ENCODE data around the gene ADCY6. TPM values are rescaled to one million over a fixed set of nuclear protein-coding genes. Genes with fewer than 3 reads are reported as not detected.

ADCY6 gene
- polyA plus RNA-seq, 1 experiment = 37.9 TPM

DNA sequence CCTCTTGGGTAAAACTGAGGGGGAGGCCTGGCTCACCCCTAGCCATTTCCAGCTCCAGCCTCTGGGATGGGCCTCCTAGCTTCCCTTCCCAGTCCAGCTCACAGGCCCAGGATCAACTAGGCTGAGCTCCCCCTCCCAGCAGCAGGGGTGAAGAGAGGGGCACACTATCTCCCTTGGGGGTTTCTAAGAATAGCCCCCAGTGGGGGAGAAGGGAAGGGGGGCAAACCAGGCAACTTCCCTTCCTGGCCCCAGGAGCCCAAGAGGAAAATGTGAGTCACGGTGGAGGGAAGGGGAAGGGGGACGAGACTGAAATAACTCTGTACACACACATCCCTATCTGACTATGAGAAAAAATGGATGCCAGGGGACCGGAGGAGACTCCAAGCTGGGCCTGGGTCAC is 9.0 kb downstream of the ADCY6 start:
- ChIA-PET CTCF (interaction anchor here (1.1 to 1.9 kb wide), 5 partner anchors 13 to 35 kb away, joined by 3 to 8 read pairs (median 4); no protein-coding TSS in a partner anchor), POLR2A (no interaction called here)
- peaks cover 23% of the 10 kb centered on the region for H3K36me3 ChIP-seq (ENCODE audit: control insufficient read depth, insufficient read depth, low read length)
- peak; percentile 19 for DNase-seq (ENCODE audit: low read depth)
- no peak for TF ChIP-seq CTCF (IDR thresholded peaks at IDR 0.05; ENCODE audit: insufficient read depth, low read depth, low read length)
- no peak overlapping the region for H3K4me3 ChIP-seq (ENCODE audit: low read depth, low read length)
- no peaks in the 10 kb centered on the region for H3K27me3 ChIP-seq (ENCODE audit: control insufficient read depth, insufficient read depth, low read length)

GRCh38 chr12:48777501-48778400 is 11.1 kb downstream of the ADCY6 start:
- Histone ChIP-seq H3K36me3 (ENCODE audit: control insufficient read depth, insufficient read depth, low read length) (peaks cover 40% of the 10 kb centered on the region), H3K4me3 (ENCODE audit: low read depth, low read length) (no peak overlapping the region), H3K27me3 (ENCODE audit: control insufficient read depth, insufficient read depth, low read length) (no peaks in the 10 kb centered on the region)
- CTCF ChIA-PET = interaction anchor here (0.8 kb wide), 1 partner anchor 17 kb away, joined by 4 read pairs; no protein-coding TSS in a partner anchor
- TF ChIP-seq CTCF (IDR thresholded peaks at IDR 0.05; ENCODE audit: insufficient read depth, low read depth, low read length) = no peak
- DNase-seq (ENCODE audit: low read depth) = no peak
- POLR2A ChIA-PET = no interaction called here

DNA sequence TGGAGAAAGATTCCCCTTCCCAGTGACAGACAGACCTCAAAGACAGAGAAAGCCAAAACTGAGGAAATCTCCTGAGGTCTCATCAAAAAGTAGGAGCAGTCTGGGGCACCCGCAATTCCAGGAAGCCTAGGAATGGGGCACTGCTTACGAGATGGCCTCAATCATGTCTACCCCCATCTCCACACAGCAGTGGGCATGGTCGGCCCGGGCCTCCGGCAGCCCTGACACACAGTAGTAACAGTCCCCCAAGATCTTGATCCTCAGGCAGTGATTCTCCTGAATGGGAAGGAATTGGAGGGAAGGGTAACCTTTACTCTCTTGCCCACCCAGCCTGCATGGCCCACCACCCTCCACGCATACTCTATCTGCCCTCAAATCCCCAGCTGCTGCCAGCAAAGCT is 11.9 kb downstream of the ADCY6 start:
- POLR2A ChIA-PET = no interaction called here
- H3K36me3 ChIP-seq (ENCODE audit: control insufficient read depth, insufficient read depth, low read length) = peaks cover 39% of the 10 kb centered on the region

DNA sequence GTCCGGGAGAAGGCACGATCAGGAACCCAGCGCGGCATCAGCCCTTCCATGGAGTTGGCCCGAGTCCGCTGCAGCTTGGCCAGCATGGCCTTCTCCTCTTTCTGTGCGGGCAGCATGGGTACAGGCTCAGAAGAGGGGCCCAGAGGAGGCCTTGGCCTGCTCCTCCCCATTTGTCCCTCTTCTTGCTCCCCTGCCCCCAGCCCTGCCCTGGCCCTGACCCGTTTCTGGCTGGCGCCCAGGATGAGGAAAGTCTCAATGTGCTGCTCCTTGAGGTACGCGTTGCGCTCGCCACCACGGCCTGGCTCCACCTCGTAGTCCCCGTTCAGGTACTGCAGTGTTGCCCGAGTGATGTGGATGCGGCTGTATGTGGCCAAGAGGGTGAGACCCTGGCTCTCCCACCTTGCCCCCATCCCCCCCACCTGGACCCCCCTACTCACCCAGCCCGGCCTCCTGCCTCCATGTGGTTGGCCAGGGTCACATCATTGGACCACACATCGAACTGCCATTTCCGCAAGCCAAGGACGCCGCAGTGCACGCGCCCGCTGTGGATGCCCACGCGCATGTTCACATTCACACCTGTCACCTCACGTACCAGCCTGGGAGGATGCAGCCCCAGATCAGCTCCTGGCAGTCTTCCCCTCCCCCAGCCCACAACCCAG is 12.8 kb downstream of the ADCY6 start:
- ChIA-PET CTCF (interaction anchor here (1.6 kb wide), 1 partner anchor 10 kb away, joined by 3 read pairs; no protein-coding TSS in a partner anchor), POLR2A (no interaction called here)
- Histone ChIP-seq H3K36me3 (ENCODE audit: control insufficient read depth, insufficient read depth, low read length) (peaks cover 47% of the 10 kb centered on the region), H3K27me3 (ENCODE audit: control insufficient read depth, insufficient read depth, low read length) (no peaks in the 10 kb centered on the region), H3K4me3 (ENCODE audit: low read depth, low read length) (no peak overlapping the region)
- no peak for TF ChIP-seq CTCF (IDR thresholded peaks at IDR 0.05; ENCODE audit: insufficient read depth, low read depth, low read length)
- no peak for DNase-seq (ENCODE audit: low read depth)

More for the DNA sequence above, 11.9 kb downstream of the ADCY6 start:
- no peak overlapping the region for H3K4me3 ChIP-seq (ENCODE audit: low read depth, low read length)
- no peaks in the 10 kb centered on the region for H3K27me3 ChIP-seq (ENCODE audit: control insufficient read depth, insufficient read depth, low read length)
- TF ChIP-seq CTCF (IDR thresholded peaks at IDR 0.05; ENCODE audit: insufficient read depth, low read depth, low read length) = no peak
- CTCF ChIA-PET = no interaction called here
- DNase-seq (ENCODE audit: low read depth) = no peak

GRCh38 chr12:48775299-48775698 is 13.6 kb downstream of the ADCY6 start:
- Histone ChIP-seq H3K27me3 (ENCODE audit: control insufficient read depth, insufficient read depth, low read length) (no peaks in the 10 kb centered on the region), H3K4me3 (ENCODE audit: low read depth, low read length) (no peak overlapping the region), H3K36me3 (ENCODE audit: control insufficient read depth, insufficient read depth, low read length) (peaks cover 53% of the 10 kb centered on the region)
- no peak for TF ChIP-seq CTCF (IDR thresholded peaks at IDR 0.05; ENCODE audit: insufficient read depth, low read depth, low read length)
- DNase-seq (ENCODE audit: low read depth) = no peak
- CTCF ChIA-PET = interaction anchor here (0.9 to 1.6 kb wide), 2 partner anchors 10 to 21 kb away, joined by 3 read pairs; no protein-coding TSS in a partner anchor
- POLR2A ChIA-PET = no interaction called here

Data from BJ (cell line).